ENCODE results near the gene RASA1. TPM values are rescaled to one million over a fixed set of nuclear protein-coding genes. Genes with fewer than 3 reads are reported as not detected.
A peak's percentile ranks its signal among the peaks of the same experiment; 100 is the strongest.

The RASA1 gene
- polyA plus RNA-seq, 1 experiment, result 19.8 TPM

- Histone ChIP-seq H3K36me3 (ENCODE audit: control insufficient read depth, insufficient read depth, low read length) (peaks cover 9% of the 10 kb centered on the region), H3K4me3 (ENCODE audit: low read depth, low read length) (no peak overlapping the region), H3K27me3 (ENCODE audit: control insufficient read depth, insufficient read depth, low read length) (no peaks in the 10 kb centered on the region)
- POLR2A ChIA-PET, result no interaction called here
- DNase-seq (ENCODE audit: low read depth), result no peak
- no peak for TF ChIP-seq CTCF (IDR thresholded peaks at IDR 0.05; ENCODE audit: insufficient read depth, low read depth, low read length)
- CTCF ChIA-PET, result interaction anchor here (1.2 kb wide), 1 partner anchor 19 kb away, joined by 3 read pairs; no protein-coding TSS in a partner anchor
Measured at GRCh38 chr5:87403899-87404298, 136.2 kb downstream of the RASA1 start.

GRCh38 chr5:87404359-87404758, 136.7 kb downstream of the RASA1 start:
- Histone ChIP-seq H3K27me3 (ENCODE audit: control insufficient read depth, insufficient read depth, low read length) (no peaks in the 10 kb centered on the region), H3K4me3 (ENCODE audit: low read depth, low read length) (no peak overlapping the region), H3K36me3 (ENCODE audit: control insufficient read depth, insufficient read depth, low read length) (peaks cover 7% of the 10 kb centered on the region)
- TF ChIP-seq CTCF (IDR thresholded peaks at IDR 0.05; ENCODE audit: insufficient read depth, low read depth, low read length), result no peak
- ChIA-PET POLR2A (no interaction called here), CTCF (no interaction called here)
- no peak for DNase-seq (ENCODE audit: low read depth)

GRCh38 chr5:87405472-87406155, 137.9 kb downstream of the RASA1 start:
- POLR2A ChIA-PET, result no interaction called here
- CTCF ChIA-PET, result interaction anchor here (0.7 kb wide), 1 partner anchor 330 kb away, joined by 3 read pairs; no protein-coding TSS in a partner anchor
- no peak overlapping the region for H3K4me3 ChIP-seq (ENCODE audit: low read depth, low read length)
- H3K36me3 ChIP-seq (ENCODE audit: control insufficient read depth, insufficient read depth, low read length), result peaks cover 7% of the 10 kb centered on the region
- no peak for TF ChIP-seq CTCF (IDR thresholded peaks at IDR 0.05; ENCODE audit: insufficient read depth, low read depth, low read length)
- DNase-seq (ENCODE audit: low read depth), result no peak
- no peaks in the 10 kb centered on the region for H3K27me3 ChIP-seq (ENCODE audit: control insufficient read depth, insufficient read depth, low read length)

GRCh38 chr5:87408204-87408603, 140.5 kb downstream of the RASA1 start:
- ChIA-PET CTCF (no interaction called here), POLR2A (no interaction called here)

GRCh38 chr5:87410931-87411330, 143.2 kb downstream of the RASA1 start:
- TF ChIP-seq CTCF (IDR thresholded peaks at IDR 0.05; ENCODE audit: insufficient read depth, low read depth, low read length), result no peak
- Histone ChIP-seq H3K27me3 (ENCODE audit: control insufficient read depth, insufficient read depth, low read length) (no peaks in the 10 kb centered on the region), H3K36me3 (ENCODE audit: control insufficient read depth, insufficient read depth, low read length) (peaks cover 4% of the 10 kb centered on the region; the same call in 1 of the 2 replicates), H3K4me3 (ENCODE audit: low read depth, low read length) (no peak overlapping the region; the same call in 1 of the 2 replicates)
- ChIA-PET POLR2A (interaction anchor here (0.8 kb wide), 1 partner anchor 10 kb away, joined by 5 read pairs; no protein-coding TSS in a partner anchor), CTCF (interaction anchor here (2.3 kb wide), 1 partner anchor 11 kb away, joined by 7 read pairs; no protein-coding TSS in a partner anchor)
- DNase-seq (ENCODE audit: low read depth), result peak; percentile 81

More at GRCh38 chr5:87408204-87408603, 140.5 kb downstream of the RASA1 start:
- no peak for TF ChIP-seq CTCF (IDR thresholded peaks at IDR 0.05; ENCODE audit: insufficient read depth, low read depth, low read length)
- H3K4me3 ChIP-seq (ENCODE audit: low read depth, low read length), result no peak overlapping the region
- H3K36me3 ChIP-seq (ENCODE audit: control insufficient read depth, insufficient read depth, low read length), result peaks cover 4% of the 10 kb centered on the region; the same call in 1 of the 2 replicates
- H3K27me3 ChIP-seq (ENCODE audit: control insufficient read depth, insufficient read depth, low read length), result no peaks in the 10 kb centered on the region
- DNase-seq (ENCODE audit: low read depth), result no peak
